GM19438 (cell line): Measurements from ENCODE around the gene NHLRC2.

ENCODE experiments used
- ATAC-seq: cut with Tn5 transposase; IDR thresholded peaks from one replicate; pipeline ENCODE4 v1.9.1; 2021; ENCODE audit warnings: low read depth; ENCODE audit not compliant: unreplicated experiment

NHLRC2 gene

DNA sequence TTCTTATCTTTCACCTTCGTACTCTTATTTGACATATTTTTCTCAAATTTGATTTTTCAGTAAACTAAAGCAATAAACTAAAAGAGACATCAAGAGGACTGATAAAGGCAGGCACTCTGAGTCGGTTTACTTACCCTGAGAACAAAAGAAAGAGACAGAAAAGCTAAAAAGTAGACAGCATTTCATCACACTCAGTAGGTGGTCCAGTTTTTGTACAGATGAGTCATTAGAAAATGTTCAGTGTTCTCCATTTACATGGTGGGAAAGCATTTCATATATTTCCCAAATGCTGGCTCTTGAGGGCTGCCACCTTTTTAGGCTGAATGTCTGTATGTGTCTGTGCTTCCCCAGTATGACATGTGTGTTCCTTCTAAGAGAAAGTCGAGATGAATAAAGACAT, 52.7 kb downstream of the NHLRC2 start:
- no peak for ATAC-seq

DNA sequence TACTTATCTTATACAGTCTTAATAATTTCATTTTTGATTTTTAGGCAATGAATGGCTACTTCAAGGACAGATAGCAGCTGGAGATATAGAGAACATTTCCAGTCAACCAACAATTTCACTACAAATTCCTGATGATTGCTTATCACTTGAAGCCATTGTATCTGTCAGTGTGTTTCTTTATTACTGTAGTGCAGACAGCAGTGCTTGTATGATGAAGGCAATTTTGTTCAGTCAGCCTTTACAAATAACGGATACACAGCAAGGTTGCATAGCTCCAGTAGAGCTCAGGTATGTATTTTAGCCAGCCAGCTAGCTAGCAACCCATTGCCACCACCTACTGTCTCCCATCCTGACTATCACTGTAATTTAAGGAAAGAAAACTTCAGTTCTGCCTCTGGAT, 53.8 kb downstream of the NHLRC2 start:
- no peak for ATAC-seq

DNA sequence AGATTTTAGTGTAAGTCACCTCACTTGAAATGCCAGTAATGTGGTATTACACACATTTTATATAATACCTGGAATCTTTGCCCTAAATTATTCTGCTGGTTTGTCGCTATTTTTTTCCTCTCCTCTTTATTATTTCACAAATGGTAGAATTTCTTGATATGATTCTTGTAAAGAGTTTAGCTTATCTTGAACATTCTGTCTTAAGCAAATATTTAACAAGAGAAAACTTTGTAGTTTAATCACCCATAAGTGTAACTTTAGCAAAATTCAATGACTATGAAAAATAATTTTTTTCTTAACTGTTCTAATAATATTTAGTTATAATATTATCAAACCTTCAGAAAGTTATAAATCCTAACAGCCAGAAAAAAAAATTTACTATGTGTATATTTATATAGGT, 56.7 kb downstream of the NHLRC2 start:
- no peak for ATAC-seq

- ATAC-seq: no peak
These were observed 57.4 kb downstream of the NHLRC2 start for GRCh38 chr10:113911839-113912238.

DNA sequence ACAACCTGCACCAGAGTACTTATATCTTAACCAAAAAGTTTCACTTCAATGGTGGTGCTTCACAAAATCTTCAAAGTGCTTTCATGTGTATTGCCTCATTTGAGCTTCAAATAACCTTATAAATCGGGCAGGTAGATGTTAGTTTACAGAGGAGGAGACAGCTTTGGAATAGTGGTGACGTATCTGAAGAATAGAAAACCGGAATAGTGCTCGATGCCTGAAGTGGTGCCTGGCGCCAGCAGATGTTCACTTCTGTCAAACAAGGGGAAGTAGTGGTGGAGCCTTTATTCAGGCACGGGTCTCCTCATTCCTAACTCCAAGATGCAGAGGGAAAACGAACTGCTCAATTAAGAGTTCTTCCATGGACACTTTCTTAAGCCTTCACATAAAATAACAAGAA, 58.1 kb downstream of the NHLRC2 start:
- ATAC-seq: no peak

DNA sequence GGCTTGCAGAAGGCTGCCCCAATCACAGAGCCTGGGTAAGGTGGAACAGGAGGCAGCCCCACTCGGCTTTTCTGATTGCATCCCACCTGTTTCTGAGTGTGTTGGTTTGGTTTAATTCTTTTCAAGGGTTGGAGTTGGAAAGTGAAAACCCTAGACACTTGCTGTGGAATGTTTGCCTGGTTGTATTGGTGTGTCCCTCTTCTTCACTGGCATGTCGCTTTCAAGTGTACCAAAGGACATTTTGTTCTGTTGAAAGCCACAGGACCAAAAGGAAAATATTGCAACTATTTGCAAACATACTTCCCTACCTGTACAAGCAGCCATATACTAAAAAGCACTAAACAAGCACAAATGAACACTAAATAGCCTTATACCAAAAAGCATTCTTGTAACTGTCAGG, 60.5 kb downstream of the NHLRC2 start:
- ATAC-seq: no peak

- no peak for ATAC-seq
These were observed 61.1 kb downstream of the NHLRC2 start for GRCh38 chr10:113915540-113915939.

DNA sequence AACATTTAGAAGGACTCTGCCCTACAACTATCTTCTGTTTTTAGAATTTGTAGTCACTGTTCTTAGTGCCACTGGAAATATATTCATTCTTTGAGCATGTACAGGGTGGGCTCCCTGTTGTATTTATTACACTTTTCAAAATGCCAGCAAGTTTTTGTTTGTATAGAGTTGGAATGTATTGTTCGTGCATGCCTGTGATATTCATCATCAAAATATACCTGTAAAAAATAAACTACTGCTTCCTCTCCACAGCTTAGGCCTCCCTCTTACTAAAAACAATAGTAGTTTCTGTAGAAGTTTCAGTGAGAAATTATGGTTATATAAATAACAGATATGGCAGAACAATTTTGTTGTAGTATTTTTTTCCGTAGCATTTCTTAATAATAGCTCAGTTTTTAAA, 61.6 kb downstream of the NHLRC2 start:
- ATAC-seq: no peak

GRCh38 chr10:113917636-113918035, 63.2 kb downstream of the NHLRC2 start:
- no peak for ATAC-seq

GRCh38 chr10:113920114-113920513, 65.7 kb downstream of the NHLRC2 start:
- no peak for ATAC-seq

DNA sequence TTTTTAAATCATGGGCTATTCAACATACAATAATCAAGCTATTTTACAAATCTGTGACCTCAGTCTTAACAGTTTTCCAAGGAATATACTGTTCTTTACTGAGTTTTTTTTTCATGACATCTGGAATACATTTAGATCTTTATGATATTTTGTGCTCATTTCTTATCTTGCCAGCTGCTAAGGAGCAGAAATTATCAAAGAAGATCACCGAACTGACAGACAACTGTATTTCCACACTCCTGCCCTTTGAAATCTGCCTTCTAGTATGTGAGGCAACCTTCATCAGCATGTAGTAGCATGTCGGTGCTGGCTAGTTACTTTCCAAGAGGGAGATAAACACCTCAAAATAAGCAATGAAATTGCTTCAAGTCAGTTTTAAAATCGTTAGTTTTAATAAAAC, 66.4 kb downstream of the NHLRC2 start:
- no peak for ATAC-seq

DNA sequence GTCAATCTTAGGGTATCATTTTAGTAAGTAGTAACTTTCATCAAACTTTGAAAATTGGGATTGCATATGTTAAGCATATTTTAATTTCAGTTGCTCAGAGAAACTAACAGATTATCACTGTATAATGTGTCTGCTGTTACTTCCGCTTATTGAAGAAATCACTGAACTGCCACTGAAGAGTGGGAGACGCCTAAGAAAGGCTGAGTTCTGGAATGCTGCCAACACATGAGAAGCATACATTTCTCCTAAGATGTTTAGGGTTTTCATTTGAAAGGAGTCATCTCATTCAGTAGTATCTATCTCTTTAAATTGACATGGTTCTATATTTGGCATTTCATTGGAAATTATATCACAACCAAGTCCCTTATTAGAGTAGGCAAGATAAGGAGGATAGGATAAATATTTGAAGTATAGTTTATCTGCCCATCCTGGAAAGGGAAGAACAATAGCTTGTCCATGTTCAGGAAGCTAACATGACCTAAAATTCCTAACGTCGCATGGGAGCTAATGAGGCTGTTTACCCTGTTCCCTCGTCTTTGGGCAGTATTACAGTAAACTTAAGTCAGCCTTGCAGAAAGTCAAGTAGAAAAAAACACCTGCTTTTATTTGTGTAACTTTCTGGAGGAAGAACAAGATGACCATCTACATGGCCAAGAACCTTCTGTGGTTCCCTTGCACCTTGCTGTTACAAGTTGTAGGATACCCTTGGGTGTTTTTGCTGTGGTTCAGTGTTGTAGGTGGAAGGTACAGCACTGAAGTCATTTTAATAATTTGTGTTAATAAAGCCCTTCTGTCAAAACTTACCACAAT, 67.3 kb downstream of the NHLRC2 start:
- no peak for ATAC-seq

- ATAC-seq: no peak
These were observed 68.5 kb downstream of the NHLRC2 start for GRCh38 chr10:113922787-113923570.

- no peak for ATAC-seq
These were observed 69.7 kb downstream of the NHLRC2 start for GRCh38 chr10:113924186-113924585.

- no peak for ATAC-seq
These were observed 70.2 kb downstream of the NHLRC2 start for GRCh38 chr10:113924664-113925063.

DNA sequence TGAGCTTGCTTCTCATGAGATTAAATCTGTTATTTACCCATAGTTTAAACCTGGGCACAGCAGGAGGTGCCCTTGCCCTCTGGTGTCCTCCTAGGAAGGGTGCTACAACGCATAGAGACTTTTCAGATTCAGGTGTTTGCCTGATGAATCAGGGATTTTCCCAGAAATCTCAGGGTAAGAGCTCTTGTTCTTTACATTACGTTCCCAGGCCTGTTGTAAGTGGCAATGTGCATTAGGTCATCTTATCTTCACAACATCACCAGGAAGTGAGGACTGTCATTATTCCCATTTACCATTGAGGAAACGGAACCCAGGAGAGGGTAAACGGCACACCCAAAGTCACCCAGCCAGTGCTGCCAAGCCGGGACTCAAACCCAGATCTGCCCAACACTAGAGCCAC, 73.0 kb downstream of the NHLRC2 start:
- no peak for ATAC-seq

- ATAC-seq: no peak
These were observed 74.4 kb downstream of the NHLRC2 start for GRCh38 chr10:113928830-113929229.

DNA sequence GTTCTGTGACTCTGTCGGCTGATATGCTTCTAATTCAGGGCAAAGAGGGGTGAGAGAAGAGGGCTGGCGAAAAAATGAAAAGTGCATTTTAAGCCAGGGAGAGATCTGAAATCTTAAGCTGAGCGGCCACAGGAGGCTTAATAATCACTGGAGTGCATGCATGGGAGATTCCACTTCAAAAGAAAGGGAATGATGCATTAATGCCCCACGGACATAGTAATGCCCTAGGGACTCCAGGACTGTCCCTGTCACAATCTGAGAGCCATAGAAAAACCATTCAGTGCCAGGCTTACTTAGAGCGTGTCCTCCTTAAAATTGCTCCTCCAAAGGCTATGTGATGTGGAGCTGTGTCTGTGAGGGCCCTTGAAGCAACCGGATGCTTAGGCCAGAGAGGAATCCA, 75.1 kb downstream of the NHLRC2 start:
- no peak for ATAC-seq

GRCh38 chr10:113930482-113931057, 76.1 kb downstream of the NHLRC2 start:
- ATAC-seq: no peak

DNA sequence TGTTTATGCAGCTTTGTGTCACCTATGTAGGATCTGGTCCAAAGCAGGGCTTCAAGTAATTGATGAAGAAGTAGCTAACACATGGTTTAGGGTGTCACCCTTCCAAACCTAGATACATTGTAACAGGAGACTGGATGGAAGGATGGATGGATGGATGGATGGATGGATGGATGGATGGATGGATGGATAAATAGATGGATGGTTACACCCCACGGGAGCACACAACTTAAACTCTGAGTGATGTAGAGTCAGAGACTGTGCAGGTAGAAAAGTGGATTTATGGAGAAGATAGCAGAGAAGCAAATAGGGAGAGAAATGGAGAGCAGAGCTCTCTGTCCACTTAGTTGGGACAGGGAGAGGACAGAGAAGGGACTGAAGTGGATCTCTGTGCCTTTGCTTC, 78.4 kb downstream of the NHLRC2 start:
- ATAC-seq: no peak

- ATAC-seq: no peak
These were observed 79.6 kb downstream of the NHLRC2 start for GRCh38 chr10:113933894-113934532.
